Activated naive CD8-positive, alpha-beta T cell treated with anti-CD3 and anti-CD28 coated beads for 36 hours (primary cell): ENCODE measurements around the gene AGPAT2. TPM values are rescaled to one million over a fixed set of nuclear protein-coding genes. Genes with fewer than 3 reads are reported as not detected.
A peak's percentile ranks its signal among the peaks of the same experiment; 100 is the strongest.

Experiments
- DNase-seq: peaks from one replicate; pipeline ENCODE4 v3.0.0; 2021
- H3K27ac Mint-ChIP-seq: one replicate; pipeline ENCODE4 v1.8.0; 2022; ENCODE audit warnings: mild to moderate bottlenecking, moderate library complexity, mixed read lengths
- H3K27me3 Mint-ChIP-seq: one replicate; pipeline ENCODE4 v1.8.0; 2022; ENCODE audit warnings: mild to moderate bottlenecking, mixed read lengths
- H3K36me3 Mint-ChIP-seq: one replicate; pipeline ENCODE4 v1.8.0; 2021; ENCODE audit warnings: mild to moderate bottlenecking, mixed read lengths
- H3K4me1 Mint-ChIP-seq: one replicate; pipeline ENCODE4 v1.8.0; 2021; ENCODE audit warnings: mixed read lengths
- H3K4me3 Mint-ChIP-seq: one replicate; pipeline ENCODE4 v1.8.0; 2022; ENCODE audit warnings: mild to moderate bottlenecking, moderate library complexity, mixed read lengths
- H3K9me3 Mint-ChIP-seq: one replicate; pipeline ENCODE4 v1.8.0; 2022; ENCODE audit warnings: mixed read lengths
- total RNA-seq, 2 experiments: library from RNA; stranded (reverse); gene quantifications; one replicate each; pipeline ENCODE4 v1.2.3, GENCODE V29; 2021

Gene AGPAT2
- total RNA-seq, 2 experiments from 2014 or later: 14.6 to 16.1 TPM

GRCh38 chr9:136690104-136690805 lies 3.0 kb upstream of the AGPAT2 start:
- Mint-ChIP-seq H3K4me1 (peaks cover 9% of the 10 kb centered on the region), H3K27ac (no peak overlapping the region), H3K27me3 (peaks cover 9% of the 10 kb centered on the region), H3K36me3 (no peaks in the 10 kb centered on the region), H3K9me3 (no peaks in the 10 kb centered on the region), H3K4me3 (no peak overlapping the region)
- no peak for DNase-seq

GRCh38 chr9:136689108-136689460 lies 1.8 kb upstream of the AGPAT2 start:
- Mint-ChIP-seq H3K36me3 (no peaks in the 10 kb centered on the region), H3K4me1 (peaks cover 9% of the 10 kb centered on the region), H3K9me3 (no peaks in the 10 kb centered on the region), H3K27me3 (peaks cover 5% of the 10 kb centered on the region), H3K4me3 (no peak overlapping the region), H3K27ac (no peak overlapping the region)
- DNase-seq: no peak

- H3K4me3 Mint-ChIP-seq: no peak overlapping the region
Observed at GRCh38 chr9:136688274-136689107, 1.2 kb upstream of the AGPAT2 start.

GRCh38 chr9:136687721-136688223 lies 515 bp upstream of the AGPAT2 start:
- H3K36me3 Mint-ChIP-seq: no peaks in the 10 kb centered on the region
- no peak for DNase-seq
- peaks cover 9% of the 10 kb centered on the region for H3K4me1 Mint-ChIP-seq
- no peak overlapping the region for H3K4me3 Mint-ChIP-seq
- no peak overlapping the region for H3K27ac Mint-ChIP-seq
- H3K27me3 Mint-ChIP-seq: no peaks in the 10 kb centered on the region
- H3K9me3 Mint-ChIP-seq: no peaks in the 10 kb centered on the region

More at GRCh38 chr9:136688274-136689107, 1.2 kb upstream of the AGPAT2 start:
- peaks cover 5% of the 10 kb centered on the region for H3K27me3 Mint-ChIP-seq
- no peaks in the 10 kb centered on the region for H3K36me3 Mint-ChIP-seq
- peaks cover 9% of the 10 kb centered on the region for H3K4me1 Mint-ChIP-seq
- DNase-seq: no peak
- H3K27ac Mint-ChIP-seq: no peak overlapping the region
- H3K9me3 Mint-ChIP-seq: no peaks in the 10 kb centered on the region

- Mint-ChIP-seq H3K4me1 (peaks cover 9% of the 10 kb centered on the region), H3K27me3 (no peaks in the 10 kb centered on the region), H3K9me3 (no peaks in the 10 kb centered on the region), H3K36me3 (no peaks in the 10 kb centered on the region), H3K4me3 (peak overlapping the region; percentile 82), H3K27ac (no peak overlapping the region)
- no peak for DNase-seq
Observed at GRCh38 chr9:136686534-136686793, 793 bp downstream of the AGPAT2 start.

GRCh38 chr9:136685790-136686533 lies 1.3 kb downstream of the AGPAT2 start:
- no peaks in the 10 kb centered on the region for H3K36me3 Mint-ChIP-seq
- no peak for DNase-seq
- peak overlapping the region; percentile 82 for H3K4me3 Mint-ChIP-seq
- no peaks in the 10 kb centered on the region for H3K27me3 Mint-ChIP-seq
- no peaks in the 10 kb centered on the region for H3K9me3 Mint-ChIP-seq
- H3K27ac Mint-ChIP-seq: no peak overlapping the region
- peaks cover 9% of the 10 kb centered on the region for H3K4me1 Mint-ChIP-seq

- Mint-ChIP-seq H3K4me1 (peaks cover 9% of the 10 kb centered on the region), H3K36me3 (no peaks in the 10 kb centered on the region), H3K27ac (no peak overlapping the region), H3K4me3 (no peak overlapping the region), H3K27me3 (no peaks in the 10 kb centered on the region), H3K9me3 (no peaks in the 10 kb centered on the region)
- DNase-seq: no peak
Observed at GRCh38 chr9:136685216-136685615, 2.0 kb downstream of the AGPAT2 start.

GRCh38 chr9:136684799-136685198 lies 2.5 kb downstream of the AGPAT2 start:
- Mint-ChIP-seq H3K4me1 (peaks cover 9% of the 10 kb centered on the region), H3K9me3 (no peaks in the 10 kb centered on the region), H3K27ac (no peak overlapping the region), H3K36me3 (no peaks in the 10 kb centered on the region), H3K27me3 (no peaks in the 10 kb centered on the region), H3K4me3 (no peak overlapping the region)
- no peak for DNase-seq

GRCh38 chr9:136684339-136684738 lies 2.9 kb downstream of the AGPAT2 start:
- peaks cover 9% of the 10 kb centered on the region for H3K4me1 Mint-ChIP-seq
- no peaks in the 10 kb centered on the region for H3K36me3 Mint-ChIP-seq
- H3K9me3 Mint-ChIP-seq: no peaks in the 10 kb centered on the region
- H3K27me3 Mint-ChIP-seq: no peaks in the 10 kb centered on the region
- no peak overlapping the region for H3K27ac Mint-ChIP-seq
- DNase-seq: no peak
- H3K4me3 Mint-ChIP-seq: no peak overlapping the region

- no peak overlapping the region for H3K4me3 Mint-ChIP-seq
- no peaks in the 10 kb centered on the region for H3K9me3 Mint-ChIP-seq
- H3K36me3 Mint-ChIP-seq: no peaks in the 10 kb centered on the region
- peaks cover 9% of the 10 kb centered on the region for H3K4me1 Mint-ChIP-seq
- no peak overlapping the region for H3K27ac Mint-ChIP-seq
- DNase-seq: no peak
- H3K27me3 Mint-ChIP-seq: no peaks in the 10 kb centered on the region
Observed at GRCh38 chr9:136683755-136684154, 3.5 kb downstream of the AGPAT2 start.

GRCh38 chr9:136683173-136683745 lies 4.0 kb downstream of the AGPAT2 start:
- Mint-ChIP-seq H3K27me3 (no peaks in the 10 kb centered on the region), H3K9me3 (no peaks in the 10 kb centered on the region), H3K27ac (no peak overlapping the region), H3K36me3 (no peaks in the 10 kb centered on the region), H3K4me3 (no peak overlapping the region), H3K4me1 (peaks cover 8% of the 10 kb centered on the region)
- DNase-seq: no peak

- peaks cover 4% of the 10 kb centered on the region for H3K4me1 Mint-ChIP-seq
- no peaks in the 10 kb centered on the region for H3K9me3 Mint-ChIP-seq
- H3K27me3 Mint-ChIP-seq: no peaks in the 10 kb centered on the region
- no peaks in the 10 kb centered on the region for H3K36me3 Mint-ChIP-seq
- DNase-seq: no peak
- no peak overlapping the region for H3K27ac Mint-ChIP-seq
- no peak overlapping the region for H3K4me3 Mint-ChIP-seq
Observed at GRCh38 chr9:136682710-136683109, 4.5 kb downstream of the AGPAT2 start.

GRCh38 chr9:136681945-136682699 lies 5.1 kb downstream of the AGPAT2 start:
- Mint-ChIP-seq H3K27ac (no peak overlapping the region), H3K4me3 (no peak overlapping the region), H3K27me3 (no peaks in the 10 kb centered on the region), H3K36me3 (no peaks in the 10 kb centered on the region), H3K4me1 (peaks cover 4% of the 10 kb centered on the region), H3K9me3 (no peaks in the 10 kb centered on the region)
- no peak for DNase-seq

GRCh38 chr9:136681029-136681428 lies 6.2 kb downstream of the AGPAT2 start:
- Mint-ChIP-seq H3K36me3 (no peaks in the 10 kb centered on the region), H3K9me3 (no peaks in the 10 kb centered on the region), H3K4me3 (no peak overlapping the region), H3K27ac (no peak overlapping the region), H3K4me1 (peaks cover under 1% of the 10 kb centered on the region), H3K27me3 (no peaks in the 10 kb centered on the region)
- DNase-seq: no peak
